ENCODE measurements around the gene BAIAP2. TPM values are rescaled to one million over a fixed set of nuclear protein-coding genes. Genes with fewer than 3 reads are reported as not detected.

Gene BAIAP2
- polyA plus RNA-seq, 3 donors: 6.9 to 23.7 (median 14.9) TPM

DNA sequence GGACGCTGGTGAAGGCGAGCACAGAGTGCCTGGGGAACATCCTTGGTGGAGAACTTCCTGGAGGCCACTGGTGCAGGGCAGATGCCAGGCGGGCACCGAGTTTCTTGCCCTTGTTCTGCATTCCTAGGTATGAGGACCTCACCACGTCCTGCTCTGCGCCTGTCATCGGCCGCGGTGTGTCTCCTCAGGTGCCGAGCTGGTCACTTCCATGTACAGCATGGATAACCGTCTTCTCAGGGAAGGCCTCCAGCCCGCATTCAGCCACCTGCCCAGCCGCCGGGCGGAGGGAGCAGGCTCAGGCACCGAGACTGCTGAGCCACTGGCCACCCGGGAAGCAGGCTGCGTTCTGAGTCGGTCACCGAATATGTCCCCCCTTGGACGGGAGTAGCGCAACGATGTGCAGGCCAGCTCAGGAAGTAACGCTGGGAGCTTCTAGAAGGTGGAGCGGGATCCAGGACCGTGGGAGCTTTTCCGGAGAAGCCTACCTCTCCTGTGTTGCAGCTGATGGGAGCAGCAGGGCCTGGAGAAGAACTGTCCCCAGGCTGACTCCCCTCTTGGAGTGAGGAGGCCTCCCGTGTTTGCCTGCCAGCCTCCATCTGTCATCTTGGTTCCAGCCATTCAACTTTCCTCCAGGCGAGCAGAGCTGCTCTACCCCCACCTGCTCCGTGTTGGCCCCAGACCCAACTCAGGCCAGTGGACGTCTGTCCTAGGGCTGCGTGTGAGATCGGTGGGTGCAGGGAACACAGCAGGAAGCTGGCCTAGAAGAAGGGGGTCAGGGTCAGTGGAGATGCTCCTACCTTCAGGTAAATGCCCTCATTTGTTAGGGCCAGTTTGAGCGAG, 2.1 kb upstream of the BAIAP2 start:
- no peak overlapping the region for H3K27ac ChIP-seq (ENCODE audit: low read depth, low read length)
- WGBS, 3 donors: 77 to 87% (median 78%) methylated on average over 34 of the region's 34 CpGs

- WGBS, 3 donors: 6 to 22% (median 15%) methylated on average over 22 of the region's 22 CpGs
- no peak overlapping the region for H3K27ac ChIP-seq (ENCODE audit: low read depth, low read length)
Observed at GRCh38 chr17:81033535-81034167, 1.3 kb upstream of the BAIAP2 start.

GRCh38 chr17:81034168-81034777, 678 bp upstream of the BAIAP2 start:
- no peak overlapping the region for H3K27ac ChIP-seq (ENCODE audit: low read depth, low read length)
- WGBS, 3 donors: 1% methylated on average over 36 to 49 of the region's 49 CpGs

DNA sequence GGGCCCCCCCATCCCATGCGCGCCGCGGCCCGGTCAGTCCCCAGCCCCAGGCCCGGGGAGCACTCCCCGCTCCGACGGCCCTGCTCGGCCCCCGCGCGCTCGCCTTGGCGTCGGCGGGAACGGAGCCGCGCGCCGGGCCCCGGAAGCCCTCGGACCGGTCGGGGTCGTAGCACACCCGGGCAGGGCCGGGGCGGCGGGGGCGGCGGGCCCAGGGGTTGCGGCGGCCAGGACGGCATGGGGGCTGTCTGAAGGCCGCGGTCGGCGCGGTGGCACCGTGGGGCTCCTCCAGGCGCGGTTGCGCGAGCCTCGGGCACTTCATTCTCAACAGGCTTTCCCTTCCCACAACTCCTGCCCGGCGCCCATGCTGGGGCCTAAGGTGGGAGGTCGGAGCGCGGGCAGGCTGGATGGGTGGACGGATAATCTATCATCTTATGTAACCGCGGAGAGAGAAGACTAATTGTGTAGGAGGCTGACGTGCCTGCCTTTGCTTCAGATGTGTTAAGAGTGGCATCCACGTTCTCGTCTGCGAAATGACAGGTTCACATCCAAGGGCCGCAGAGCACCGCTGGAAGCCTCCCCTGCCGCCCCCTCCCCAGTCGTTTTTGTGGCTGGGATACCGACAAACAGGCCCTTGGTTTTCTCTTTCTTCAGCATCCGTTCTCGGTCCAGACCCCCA, 708 bp downstream of the BAIAP2 start:
- no peak overlapping the region for H3K27ac ChIP-seq (ENCODE audit: low read depth, low read length)
- 11 to 25% (median 18%) methylated on average over 37 to 65 of the region's 66 CpGs for WGBS, 3 donors

- H3K27ac ChIP-seq (ENCODE audit: low read depth, low read length): no peak overlapping the region
- 69 to 84% (median 79%) methylated on average over 24 of the region's 24 CpGs for WGBS, 3 donors
Observed at GRCh38 chr17:81036197-81036941, 1.4 kb downstream of the BAIAP2 start.

DNA sequence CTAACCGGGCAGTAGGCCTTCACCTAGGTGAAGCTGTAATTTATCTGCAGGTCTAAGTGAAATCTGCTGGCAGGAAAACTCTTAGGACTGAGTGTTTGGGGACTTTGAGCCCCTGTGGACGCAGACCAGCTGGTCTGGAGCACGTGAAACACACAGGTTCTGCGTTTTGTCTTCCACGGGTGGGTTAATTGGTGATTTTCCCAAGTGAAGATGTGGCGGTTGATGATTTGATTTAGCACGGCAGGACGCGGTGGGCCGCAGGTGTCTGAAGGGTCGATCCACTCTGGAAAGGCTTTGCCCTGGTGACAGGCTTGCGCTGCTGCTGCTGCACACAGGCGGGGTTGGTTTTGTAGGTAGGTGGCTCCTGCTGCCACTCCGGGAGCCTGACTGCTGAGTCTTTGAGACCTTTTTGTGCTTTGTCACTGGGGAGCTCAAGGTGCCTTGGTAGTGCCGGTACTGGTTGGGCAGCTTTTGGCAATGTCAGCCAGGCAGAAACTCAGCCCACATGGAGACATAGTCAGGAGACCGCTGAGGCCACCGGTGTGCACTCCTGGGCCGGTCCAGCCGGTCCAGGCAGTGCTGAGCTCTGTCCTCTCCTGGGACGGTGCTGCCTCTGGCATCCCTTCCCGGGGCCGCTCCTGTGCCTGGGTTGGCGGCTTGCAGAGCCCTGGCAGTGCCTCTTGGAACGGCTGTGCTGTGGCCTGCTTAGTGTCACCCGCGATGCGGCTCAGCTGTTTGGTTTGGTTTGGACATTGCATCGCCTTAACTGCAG, 2.3 kb downstream of the BAIAP2 start:
- WGBS, 3 donors: 40 to 83% (median 82%) methylated on average over 28 of the region's 28 CpGs
- no peak overlapping the region for H3K27ac ChIP-seq (ENCODE audit: low read depth, low read length)

GRCh38 chr17:81037798-81038733, 3.1 kb downstream of the BAIAP2 start:
- 44 to 87% (median 85%) methylated on average over 30 of the region's 30 CpGs for WGBS, 3 donors
- no peak overlapping the region for H3K27ac ChIP-seq (ENCODE audit: low read depth, low read length)

DNA sequence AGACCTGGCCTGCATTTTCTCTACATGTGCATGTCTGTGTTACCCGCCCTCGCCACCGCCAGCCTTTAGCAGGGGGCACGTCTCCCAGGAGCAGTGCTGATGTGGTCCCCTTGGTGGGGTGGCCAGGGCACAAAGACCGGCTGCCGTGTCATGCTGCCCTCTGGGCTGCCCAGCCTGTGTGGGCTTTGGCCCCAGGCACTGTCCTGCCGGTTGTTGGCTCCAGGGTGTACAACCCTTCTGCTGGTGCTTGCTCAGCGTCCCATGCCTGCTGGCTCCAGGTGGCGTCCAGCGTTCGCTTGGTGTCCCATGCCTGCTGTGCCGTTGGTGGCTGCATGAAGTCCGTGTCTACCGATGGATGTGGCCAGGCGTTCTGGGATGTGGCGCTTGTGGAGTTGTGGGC, 4.1 kb downstream of the BAIAP2 start:
- no peak overlapping the region for H3K27ac ChIP-seq (ENCODE audit: low read depth, low read length)

GRCh38 chr17:81039854-81040758, 5.2 kb downstream of the BAIAP2 start:
- no peak overlapping the region for H3K27ac ChIP-seq (ENCODE audit: low read depth, low read length)
- 48 to 62% (median 53%) methylated on average over 25 to 28 of the region's 28 CpGs for WGBS, 3 donors

More for the DNA sequence above, 4.1 kb downstream of the BAIAP2 start:
- 90 to 92% (median 92%) methylated on average over 16 of the region's 16 CpGs for WGBS, 3 donors

GRCh38 chr17:81040791-81041337, 5.9 kb downstream of the BAIAP2 start:
- no peak overlapping the region for H3K27ac ChIP-seq (ENCODE audit: low read depth, low read length)
- 36 to 53% (median 49%) methylated on average over 6 of the region's 6 CpGs for WGBS, 3 donors

DNA sequence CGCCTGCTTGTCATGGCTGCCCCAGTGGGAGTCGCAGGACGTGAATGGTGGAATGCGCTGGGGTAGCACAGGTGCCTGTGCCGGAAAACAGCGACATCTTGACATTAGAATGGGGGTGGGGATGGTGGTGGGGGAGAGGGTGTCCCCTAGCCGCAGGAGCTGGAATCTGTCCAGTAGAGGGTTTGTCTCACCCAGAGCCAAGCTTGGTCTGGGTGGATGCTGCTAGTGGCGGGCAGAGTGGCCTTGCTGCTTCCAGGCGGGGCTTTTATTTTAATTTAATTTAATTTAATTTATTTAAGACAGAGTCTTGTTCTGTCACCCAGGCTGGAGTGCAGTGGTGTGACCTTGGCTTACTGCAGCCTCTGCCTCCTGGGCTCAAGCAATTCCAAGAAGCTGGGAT, 7.7 kb downstream of the BAIAP2 start:
- no peak overlapping the region for H3K27ac ChIP-seq (ENCODE audit: low read depth, low read length)

GRCh38 chr17:81043319-81043724, 8.4 kb downstream of the BAIAP2 start:
- WGBS, 3 donors: 82 to 87% (median 82%) methylated on average over 19 of the region's 19 CpGs

More for the DNA sequence above, 7.7 kb downstream of the BAIAP2 start:
- 93 to 98% (median 95%) methylated on average over 9 of the region's 9 CpGs for WGBS, 3 donors

GRCh38 chr17:81043725-81044427, 8.9 kb downstream of the BAIAP2 start:
- peak overlapping the region; percentile 64 for H3K27ac ChIP-seq (ENCODE audit: low read depth, low read length)
- 52 to 75% (median 56%) methylated on average over 38 of the region's 38 CpGs for WGBS, 3 donors

More at GRCh38 chr17:81043319-81043724, 8.4 kb downstream of the BAIAP2 start:
- peak overlapping the region; percentile 64 for H3K27ac ChIP-seq (ENCODE audit: low read depth, low read length)

DNA sequence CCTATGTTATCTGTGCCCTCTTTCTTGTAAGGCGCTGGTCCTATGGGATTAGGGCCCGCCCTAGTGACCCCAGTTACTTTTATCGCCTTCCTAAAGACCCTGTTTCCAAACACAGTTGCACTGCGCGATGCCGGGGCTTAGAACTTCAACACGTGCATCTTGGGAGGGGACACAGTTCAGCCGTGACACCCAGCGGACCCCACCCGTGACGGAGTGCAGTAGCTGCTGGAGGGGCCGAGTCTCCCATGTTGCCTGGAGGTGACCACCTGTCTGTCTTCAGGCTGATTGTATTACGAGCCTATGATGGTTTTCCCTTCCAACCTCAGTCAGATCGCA, 9.4 kb downstream of the BAIAP2 start:
- no peak overlapping the region for H3K27ac ChIP-seq (ENCODE audit: low read depth, low read length)
- 57 to 82% (median 60%) methylated on average over 14 of the region's 14 CpGs for WGBS, 3 donors
